Measurements from ENCODE around the gene ARHGAP27. TPM values are rescaled to one million over a fixed set of nuclear protein-coding genes. Genes with fewer than 3 reads are reported as not detected.

ARHGAP27 gene
- total RNA-seq, 4 donors from 2014 or later = 194 to 489 (median 294) TPM

- DNase-seq = no peak
- Histone ChIP-seq H3K9me3 (no peaks in the 10 kb centered on the region), H3K27me3 (no peaks in the 10 kb centered on the region), H3K4me3 (no peak overlapping the region), H3K27ac (no peak overlapping the region), H3K4me1 (peaks cover 0 to under 1% (median 0%) of the 10 kb centered on the region in 4 donors), H3K36me3 (no peaks in the 10 kb centered on the region)
- TF ChIP-seq POLR2AphosphoS5 (IDR thresholded peaks at IDR 0.05) (no peak), CTCF (IDR thresholded peaks at IDR 0.05) (no peak), EP300 (IDR thresholded peaks at IDR 0.05; ENCODE audit: low read depth) (no peak), POLR2A (IDR thresholded peaks at IDR 0.05) (no peak)
- WGBS, 2 donors (ENCODE audit: low coverage in 1 of 2) = 84 to 95% methylated on average over 3 of the region's 3 CpGs
- in situ Hi-C loops (cut with MboI; ENCODE audit: low pct_ligation_motif_present in 1 of 4, low pct_unique_long_range_greater_than_20kb in 1 of 4, low sequenced_read_pairs in 3 of 4) (no loop called here), intact Hi-C loops (cut with DNase I; ENCODE audit: low total_unique reads) (no loop called here)
These were observed 66.6 kb downstream of the ARHGAP27 start for GRCh38 chr17:45366049-45366448.

- Histone ChIP-seq H3K27ac (no peak overlapping the region), H3K4me3 (no peak overlapping the region), H3K9me3 (no peaks in the 10 kb centered on the region), H3K4me1 (no peaks in the 10 kb centered on the region), H3K36me3 (no peaks in the 10 kb centered on the region), H3K27me3 (no peaks in the 10 kb centered on the region)
- no peak for TF ChIP-seq CTCF (IDR thresholded peaks at IDR 0.05)
- TF ChIP-seq POLR2A (IDR thresholded peaks at IDR 0.05) = no peak
- TF ChIP-seq EP300 (IDR thresholded peaks at IDR 0.05; ENCODE audit: low read depth) = no peak
- no peak for TF ChIP-seq POLR2AphosphoS5 (IDR thresholded peaks at IDR 0.05)
- 72% methylated on average over 17 of the region's 17 CpGs; no CpG with 5 or more reads in 1 of the 2 donors for WGBS, 2 donors (ENCODE audit: low coverage in 1 of 2)
- no peak for DNase-seq
- in situ Hi-C loops (cut with MboI; ENCODE audit: low pct_ligation_motif_present in 1 of 4, low pct_unique_long_range_greater_than_20kb in 1 of 4, low sequenced_read_pairs in 3 of 4) (no loop called here), intact Hi-C loops (cut with DNase I; ENCODE audit: low total_unique reads) (no loop called here)
These were observed 67.9 kb downstream of the ARHGAP27 start for GRCh38 chr17:45364531-45365390.

- 78 to 100% methylated on average over 1 to 3 of the region's 3 CpGs for WGBS, 2 donors (ENCODE audit: low coverage in 1 of 2)
- TF ChIP-seq POLR2AphosphoS5 (IDR thresholded peaks at IDR 0.05) = no peak
- no peak for TF ChIP-seq CTCF (IDR thresholded peaks at IDR 0.05)
- TF ChIP-seq POLR2A (IDR thresholded peaks at IDR 0.05) = no peak
- in situ Hi-C loops (cut with MboI; ENCODE audit: low pct_ligation_motif_present in 1 of 4, low pct_unique_long_range_greater_than_20kb in 1 of 4, low sequenced_read_pairs in 3 of 4) = no loop called here
- DNase-seq = no peak
- H3K27ac ChIP-seq = no peak overlapping the region
- intact Hi-C loops (cut with DNase I; ENCODE audit: low total_unique reads) = no loop called here
- H3K36me3 ChIP-seq = no peaks in the 10 kb centered on the region
- no peaks in the 10 kb centered on the region for H3K27me3 ChIP-seq
- H3K4me3 ChIP-seq = no peak overlapping the region
- no peaks in the 10 kb centered on the region for H3K4me1 ChIP-seq
- no peaks in the 10 kb centered on the region for H3K9me3 ChIP-seq
These were observed 69.2 kb downstream of the ARHGAP27 start for GRCh38 chr17:45363498-45363897.

GRCh38 chr17:45361976-45362375 lies 70.7 kb downstream of the ARHGAP27 start:
- no peak for TF ChIP-seq POLR2AphosphoS5 (IDR thresholded peaks at IDR 0.05)
- no peak for TF ChIP-seq CTCF (IDR thresholded peaks at IDR 0.05)
- TF ChIP-seq POLR2A (IDR thresholded peaks at IDR 0.05) = no peak
- TF ChIP-seq EP300 (IDR thresholded peaks at IDR 0.05; ENCODE audit: low read depth) = no peak
- intact Hi-C loops (cut with DNase I; ENCODE audit: low total_unique reads) = no loop called here

More at GRCh38 chr17:45361976-45362375, 70.7 kb downstream of the ARHGAP27 start:
- H3K4me1 ChIP-seq = no peaks in the 10 kb centered on the region
- in situ Hi-C loops (cut with MboI; ENCODE audit: low pct_ligation_motif_present in 1 of 4, low pct_unique_long_range_greater_than_20kb in 1 of 4, low sequenced_read_pairs in 3 of 4) = no loop called here
- H3K9me3 ChIP-seq = no peaks in the 10 kb centered on the region
- H3K27ac ChIP-seq = no peak overlapping the region
- no peak for DNase-seq
- H3K27me3 ChIP-seq = no peaks in the 10 kb centered on the region
- no peaks in the 10 kb centered on the region for H3K36me3 ChIP-seq
- no peak overlapping the region for H3K4me3 ChIP-seq
- 80% methylated on average over 4 of the region's 4 CpGs; no CpG with 5 or more reads in 1 of the 2 donors for WGBS, 2 donors (ENCODE audit: low coverage in 1 of 2)
